ENCODE data around the gene RRAGD. TPM values are rescaled to one million over a fixed set of nuclear protein-coding genes. Genes with fewer than 3 reads are reported as not detected.

RRAGD gene
- total RNA-seq, 1 experiment from 2014 or later: 8.3 TPM

- in situ Hi-C loops (cut with HindIII; ENCODE audit: low pct_unique_long_range_greater_than_20kb, low sequenced_read_pairs): no loop called here
- DNase-seq (ENCODE audit: low read depth): no peak
Observed at GRCh38 chr6:89387516-89388201, 24.4 kb downstream of the RRAGD start.

DNA sequence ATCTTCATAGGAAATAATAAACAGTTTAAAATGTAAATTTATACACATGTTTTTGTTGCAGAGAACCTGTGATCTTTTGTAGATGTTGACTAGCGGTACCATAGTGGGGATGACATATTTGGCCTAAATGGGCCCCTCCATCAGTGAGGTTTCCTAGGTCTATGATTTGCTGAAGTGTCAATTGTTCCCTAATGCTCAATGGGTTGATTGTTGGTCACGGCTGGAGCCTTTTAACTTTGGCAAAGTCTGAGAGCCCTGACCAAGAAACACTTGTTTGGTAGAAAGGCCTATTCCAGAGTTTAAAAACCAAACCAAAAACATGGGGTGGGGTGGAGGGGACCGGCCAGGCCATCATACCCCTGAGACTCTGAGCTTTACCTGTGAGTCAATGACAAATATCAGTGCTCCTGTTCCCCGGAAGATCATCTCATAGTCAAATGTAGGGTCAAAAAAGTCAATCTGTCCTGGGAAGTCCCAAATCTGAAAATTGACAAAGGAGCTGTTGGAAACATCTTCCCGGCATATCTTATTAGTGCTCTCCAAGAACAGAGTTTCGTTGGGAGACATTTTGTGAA, 25.1 kb downstream of the RRAGD start:
- in situ Hi-C loops (cut with HindIII; ENCODE audit: low pct_unique_long_range_greater_than_20kb, low sequenced_read_pairs): no loop called here
- no peak for DNase-seq (ENCODE audit: low read depth)

GRCh38 chr6:89385846-89386245, 26.2 kb downstream of the RRAGD start:
- in situ Hi-C loops (cut with HindIII; ENCODE audit: low pct_unique_long_range_greater_than_20kb, low sequenced_read_pairs): no loop called here
- no peak for DNase-seq (ENCODE audit: low read depth)

DNA sequence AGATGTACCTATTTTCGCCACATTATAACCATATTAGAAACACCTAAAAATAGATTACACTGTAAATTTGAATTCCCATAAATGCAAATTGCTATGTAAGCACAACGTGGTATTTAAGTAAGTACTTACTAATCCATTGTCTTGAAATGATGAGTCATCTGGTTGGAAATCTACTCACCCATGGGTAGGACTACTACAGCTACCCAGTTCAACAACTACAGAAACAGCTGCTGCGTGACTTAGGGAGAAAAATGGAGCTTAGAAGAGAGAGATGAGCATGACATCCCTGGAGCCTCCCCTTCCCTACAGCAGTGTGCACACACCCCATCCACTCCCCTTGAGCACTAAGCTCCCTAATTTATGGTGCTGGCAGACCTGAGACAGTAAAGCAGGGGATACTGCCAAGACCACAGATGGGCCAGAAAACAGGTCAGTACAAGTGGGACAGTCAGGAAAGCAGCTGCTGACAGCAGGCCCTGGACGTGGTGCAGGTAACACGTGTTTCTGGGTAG, 26.9 kb downstream of the RRAGD start:
- in situ Hi-C loops (cut with HindIII; ENCODE audit: low pct_unique_long_range_greater_than_20kb, low sequenced_read_pairs): no loop called here
- peak; percentile 45 for DNase-seq (ENCODE audit: low read depth)

DNA sequence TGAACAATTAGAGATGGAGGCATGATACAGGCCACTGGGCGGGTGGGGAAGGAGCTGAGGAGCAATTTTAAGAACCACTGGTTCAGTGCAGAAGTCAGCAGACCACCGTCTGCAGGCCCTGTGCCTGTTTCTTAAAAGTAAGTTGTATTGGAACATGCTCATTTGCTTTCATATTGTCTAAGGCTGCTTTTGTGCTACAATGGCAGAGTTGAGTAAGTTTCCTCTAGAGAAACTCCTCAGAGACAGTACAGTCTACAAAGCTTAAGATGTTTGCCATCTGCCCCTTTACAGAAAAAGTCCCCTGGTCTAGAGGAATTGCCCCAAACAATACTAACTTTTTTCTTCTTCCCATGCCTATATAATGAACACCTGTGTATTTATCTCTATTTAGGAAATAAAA, 31.0 kb downstream of the RRAGD start:
- no peak for DNase-seq (ENCODE audit: low read depth)
- in situ Hi-C loops (cut with HindIII; ENCODE audit: low pct_unique_long_range_greater_than_20kb, low sequenced_read_pairs): no loop called here

DNA sequence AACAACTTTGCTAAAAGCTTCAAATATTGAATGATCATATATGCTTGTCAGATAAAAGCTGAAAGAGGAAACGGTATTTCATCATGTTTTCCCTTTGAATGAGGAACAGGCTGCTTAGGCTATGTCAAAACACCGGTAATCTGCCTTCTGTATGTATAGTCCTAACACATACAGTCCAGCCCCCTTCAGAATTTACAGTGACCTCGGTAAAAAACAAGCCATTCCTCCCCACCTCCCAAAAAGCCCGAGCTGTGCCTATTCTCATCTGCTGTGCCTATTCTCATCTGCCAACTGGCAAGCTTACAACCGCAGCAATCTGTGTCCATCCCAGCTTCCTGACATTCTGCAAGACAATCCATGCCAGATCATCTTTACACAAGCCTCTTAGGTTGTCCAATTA, 32.8 kb downstream of the RRAGD start:
- in situ Hi-C loops (cut with HindIII; ENCODE audit: low pct_unique_long_range_greater_than_20kb, low sequenced_read_pairs): no loop called here
- no peak for DNase-seq (ENCODE audit: low read depth)

DNA sequence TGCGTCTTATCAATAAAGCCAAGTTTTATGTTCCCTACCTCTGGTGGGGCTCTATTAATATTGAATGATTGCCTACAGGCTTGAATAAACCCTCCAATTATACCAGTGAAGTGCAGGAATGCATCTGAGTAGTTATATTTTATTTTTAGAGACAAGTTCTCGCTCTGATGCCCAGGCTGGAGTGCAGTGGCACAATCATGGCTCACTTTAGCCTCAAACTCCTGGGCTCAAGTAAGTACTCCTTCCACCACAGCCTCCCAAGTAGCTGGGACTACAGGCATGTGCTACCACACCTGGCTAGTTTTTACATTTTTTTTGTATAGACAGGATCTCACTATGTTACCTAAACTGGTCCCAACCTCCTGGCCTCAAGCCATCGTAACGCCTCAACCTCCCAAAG, 33.4 kb downstream of the RRAGD start:
- DNase-seq (ENCODE audit: low read depth): no peak
- in situ Hi-C loops (cut with HindIII; ENCODE audit: low pct_unique_long_range_greater_than_20kb, low sequenced_read_pairs): no loop called here

- DNase-seq (ENCODE audit: low read depth): peak; percentile 50
- in situ Hi-C loops (cut with HindIII; ENCODE audit: low pct_unique_long_range_greater_than_20kb, low sequenced_read_pairs): no loop called here
Observed at GRCh38 chr6:89375427-89376267, 36.4 kb downstream of the RRAGD start.

DNA sequence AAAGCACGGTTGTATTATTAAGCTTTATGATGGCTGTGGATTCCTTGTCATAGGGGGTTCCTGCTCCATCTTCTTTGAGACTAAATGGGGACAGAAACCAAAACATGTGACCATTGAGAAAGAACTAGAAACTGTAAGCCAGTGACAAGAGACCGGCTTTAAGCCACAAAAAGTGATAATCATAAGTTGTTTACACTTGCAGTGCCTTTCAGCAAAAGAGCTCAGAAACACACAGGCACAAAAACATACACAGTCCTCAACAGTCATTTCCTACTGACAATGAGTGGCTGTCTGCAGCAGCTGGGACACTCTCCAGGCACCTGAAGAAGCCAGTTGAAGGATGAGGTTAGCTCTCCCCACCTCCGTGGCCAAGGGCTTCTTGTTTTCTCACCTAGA, 39.6 kb downstream of the RRAGD start:
- in situ Hi-C loops (cut with HindIII; ENCODE audit: low pct_unique_long_range_greater_than_20kb, low sequenced_read_pairs): no loop called here

GRCh38 chr6:89371849-89372505, 40.1 kb downstream of the RRAGD start:
- in situ Hi-C loops (cut with HindIII; ENCODE audit: low pct_unique_long_range_greater_than_20kb, low sequenced_read_pairs): no loop called here
- DNase-seq (ENCODE audit: low read depth): no peak

More for the DNA sequence above, 39.6 kb downstream of the RRAGD start:
- DNase-seq (ENCODE audit: low read depth): no peak

DNA sequence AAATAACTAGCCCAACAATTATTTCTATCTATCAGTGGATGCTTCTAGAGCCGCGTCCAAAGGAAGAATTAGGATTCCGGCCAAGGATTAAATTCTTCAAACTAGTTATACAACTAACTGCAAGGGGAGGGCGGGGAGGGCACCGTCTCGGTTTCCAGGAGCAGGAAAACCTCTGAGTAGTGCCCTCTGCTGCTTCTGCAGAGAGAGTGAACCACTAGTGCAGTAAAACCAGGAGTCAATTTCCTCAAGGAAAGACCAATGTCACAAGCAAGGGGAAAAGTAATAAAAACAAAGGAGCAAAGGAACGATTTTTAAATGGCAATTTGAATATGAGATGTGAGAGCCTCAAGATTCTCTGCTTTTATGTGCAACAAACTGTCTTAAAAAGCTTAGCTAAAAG, 43.1 kb downstream of the RRAGD start:
- in situ Hi-C loops (cut with HindIII; ENCODE audit: low pct_unique_long_range_greater_than_20kb, low sequenced_read_pairs): no loop called here
- no peak for DNase-seq (ENCODE audit: low read depth)

- DNase-seq (ENCODE audit: low read depth): no peak
- in situ Hi-C loops (cut with HindIII; ENCODE audit: low pct_unique_long_range_greater_than_20kb, low sequenced_read_pairs): no loop called here
Observed at GRCh38 chr6:89368107-89368506, 44.0 kb downstream of the RRAGD start.

DNA sequence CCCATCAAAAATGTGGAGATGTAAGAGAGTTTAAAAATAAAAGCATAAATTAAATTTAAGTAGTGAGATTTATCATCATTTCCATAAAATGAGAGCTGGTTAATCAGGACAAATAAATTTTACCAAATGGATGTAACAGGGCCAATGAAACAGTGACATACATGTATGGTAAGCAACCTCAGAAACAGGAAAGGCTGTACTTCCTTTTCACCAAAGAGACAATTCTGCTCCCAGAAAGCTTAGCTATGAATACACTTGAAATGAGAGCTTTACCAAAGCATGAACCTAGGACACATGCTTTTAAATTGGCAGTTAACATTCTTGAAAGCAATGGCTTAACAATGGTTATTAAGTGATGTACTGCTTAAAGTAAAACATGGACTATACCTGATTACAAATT, 47.5 kb downstream of the RRAGD start:
- in situ Hi-C loops (cut with HindIII; ENCODE audit: low pct_unique_long_range_greater_than_20kb, low sequenced_read_pairs): no loop called here
- no peak for DNase-seq (ENCODE audit: low read depth)

- DNase-seq (ENCODE audit: low read depth): no peak
- in situ Hi-C loops (cut with HindIII; ENCODE audit: low pct_unique_long_range_greater_than_20kb, low sequenced_read_pairs): no loop called here
Observed at GRCh38 chr6:89361171-89361570, 50.9 kb downstream of the RRAGD start.

- DNase-seq (ENCODE audit: low read depth): no peak
- in situ Hi-C loops (cut with HindIII; ENCODE audit: low pct_unique_long_range_greater_than_20kb, low sequenced_read_pairs): no loop called here
Observed at GRCh38 chr6:89360415-89360999, 51.6 kb downstream of the RRAGD start.

GRCh38 chr6:89359561-89359960, 52.5 kb downstream of the RRAGD start:
- in situ Hi-C loops (cut with HindIII; ENCODE audit: low pct_unique_long_range_greater_than_20kb, low sequenced_read_pairs): no loop called here
- no peak for DNase-seq (ENCODE audit: low read depth)

- in situ Hi-C loops (cut with HindIII; ENCODE audit: low pct_unique_long_range_greater_than_20kb, low sequenced_read_pairs): no loop called here
- no peak for DNase-seq (ENCODE audit: low read depth)
Observed at GRCh38 chr6:89357390-89357789, 54.7 kb downstream of the RRAGD start.

DNA sequence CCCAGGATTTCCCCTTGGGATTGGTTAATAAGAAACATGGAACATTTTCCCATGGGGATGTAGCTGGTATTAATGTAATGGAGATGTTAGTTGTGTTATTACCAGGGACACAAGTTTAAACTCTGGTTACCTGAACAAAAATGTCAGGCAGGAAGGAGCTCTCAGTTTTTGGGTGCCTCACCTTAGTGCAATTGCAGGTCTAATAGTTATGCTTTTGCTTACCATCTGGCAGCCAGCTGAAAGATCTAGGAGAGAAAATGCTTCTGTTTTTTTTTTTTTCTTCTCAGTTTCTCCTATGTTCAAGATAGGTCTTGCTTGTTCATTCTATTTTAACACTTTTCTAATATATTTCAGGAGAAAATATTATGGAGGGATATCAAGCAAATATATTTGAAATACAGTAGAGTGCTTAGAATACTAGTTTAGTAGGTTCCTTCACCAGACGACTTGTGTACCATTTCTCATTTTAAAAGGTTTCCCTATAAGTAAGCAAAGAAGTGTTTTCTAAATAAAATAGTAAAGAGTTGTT, 55.4 kb downstream of the RRAGD start:
- DNase-seq (ENCODE audit: low read depth): no peak
- in situ Hi-C loops (cut with HindIII; ENCODE audit: low pct_unique_long_range_greater_than_20kb, low sequenced_read_pairs): no loop called here
